Duodenal mucosa (tissue), 2 donors: ENCODE measurements around the gene APP.
"Not testable (repeated sequence)": the region's sequence is repeated elsewhere in the genome, so short reads cannot be mapped to it uniquely, and the experiment has no call there.

Source experiments
- H3K27ac ChIP-seq: one replicate; pipeline ENCODE4 v1.7.0; 2013; ENCODE audit warnings: low read depth, low read length
- H3K27me3 ChIP-seq, 2 donors: one replicate each; pipeline ENCODE4 v1.7.0; 2013; ENCODE audit warnings: low read length in 2 of 2, control low read depth in 1 of 2; ENCODE audit not compliant: insufficient read depth in 2 of 2, control insufficient read depth in 1 of 2
- H3K36me3 ChIP-seq, 2 donors: one replicate each; pipeline ENCODE4 v1.7.0; 2013; ENCODE audit warnings: low read length in 2 of 2, control low read depth in 1 of 2; ENCODE audit not compliant: insufficient read depth in 2 of 2, control insufficient read depth in 1 of 2
- H3K4me1 ChIP-seq, 2 donors: one replicate each; pipeline ENCODE4 v1.7.0; 2013; ENCODE audit warnings: low read length in 2 of 2, control low read depth in 1 of 2; ENCODE audit not compliant: insufficient read depth in 2 of 2, control insufficient read depth in 1 of 2
- H3K4me3 ChIP-seq, 2 donors: one replicate each; pipeline ENCODE4 v1.7.0; 2013; ENCODE audit warnings: low read length in 2 of 2, low read depth in 1 of 2
- H3K9ac ChIP-seq, 2 donors: one replicate each; pipeline ENCODE4 v1.7.0; 2013; ENCODE audit warnings: low read length in 2 of 2, low read depth in 1 of 2
- H3K9me3 ChIP-seq, 2 donors: one replicate each; pipeline ENCODE4 v1.7.0; 2013; ENCODE audit warnings: low read length in 2 of 2, control low read depth in 1 of 2; ENCODE audit not compliant: control insufficient read depth in 1 of 2

APP gene

GRCh38 chr21:26020081-26020480, 150.5 kb downstream of the APP start:
- H3K27me3 ChIP-seq, result no peaks in the 10 kb centered on the region
- H3K9ac ChIP-seq, result no peak overlapping the region
- no peaks in the 10 kb centered on the region for H3K9me3 ChIP-seq
- H3K27ac ChIP-seq, result no peak overlapping the region
- peaks cover 8 to 11% of the 10 kb centered on the region in 2 donors for H3K36me3 ChIP-seq
- H3K4me1 ChIP-seq, result no peaks in the 10 kb centered on the region
- H3K4me3 ChIP-seq, result no peak overlapping the region

GRCh38 chr21:26019236-26019635, 151.3 kb downstream of the APP start:
- peaks cover 8 to 11% of the 10 kb centered on the region in 2 donors for H3K36me3 ChIP-seq

GRCh38 chr21:26013970-26014369, 156.6 kb downstream of the APP start:
- H3K4me1 ChIP-seq, result peaks cover 0 to 6% of the 10 kb centered on the region in 2 donors
- H3K36me3 ChIP-seq, result peaks cover 0 to 3% of the 10 kb centered on the region in 2 donors
- H3K9ac ChIP-seq, result no peak overlapping the region
- no peak overlapping the region for H3K4me3 ChIP-seq
- no peaks in the 10 kb centered on the region for H3K27me3 ChIP-seq
- no peak overlapping the region for H3K27ac ChIP-seq
- no peaks in the 10 kb centered on the region for H3K9me3 ChIP-seq

More at GRCh38 chr21:26019236-26019635, 151.3 kb downstream of the APP start:
- H3K9me3 ChIP-seq, result no peaks in the 10 kb centered on the region
- H3K4me3 ChIP-seq, result no peak overlapping the region
- H3K9ac ChIP-seq, result no peak overlapping the region
- H3K27ac ChIP-seq, result no peak overlapping the region
- H3K4me1 ChIP-seq, result peaks cover 0 to 3% of the 10 kb centered on the region in 2 donors
- H3K27me3 ChIP-seq, result no peaks in the 10 kb centered on the region

- H3K9ac ChIP-seq, H3K27me3 ChIP-seq, H3K36me3 ChIP-seq, H3K4me3 ChIP-seq, H3K4me1 ChIP-seq, H3K9me3 ChIP-seq, H3K27ac ChIP-seq: not testable (repeated sequence)
These were observed 158.1 kb downstream of the APP start for GRCh38 chr21:26012482-26012881.

- Histone ChIP-seq H3K27me3 (no peaks in the 10 kb centered on the region), H3K27ac (no peak overlapping the region), H3K4me3 (no peak overlapping the region)
These were observed 159.2 kb downstream of the APP start for GRCh38 chr21:26011292-26011940.

GRCh38 chr21:26007951-26008498, 162.5 kb downstream of the APP start:
- Histone ChIP-seq H3K9ac (no peak overlapping the region), H3K27me3 (no peaks in the 10 kb centered on the region), H3K4me1 (no peaks in the 10 kb centered on the region), H3K36me3 (peaks cover 0 to 4% of the 10 kb centered on the region in 2 donors), H3K27ac (no peak overlapping the region), H3K9me3 (no peaks in the 10 kb centered on the region), H3K4me3 (no peak overlapping the region)

More at GRCh38 chr21:26011292-26011940, 159.2 kb downstream of the APP start:
- no peaks in the 10 kb centered on the region for H3K36me3 ChIP-seq
- peaks cover 0 to 6% of the 10 kb centered on the region in 2 donors for H3K4me1 ChIP-seq
- H3K9me3 ChIP-seq, result no peaks in the 10 kb centered on the region
- no peak overlapping the region for H3K9ac ChIP-seq

GRCh38 chr21:26005464-26005863, 165.1 kb downstream of the APP start:
- Histone ChIP-seq H3K9ac (no peak overlapping the region), H3K27me3 (no peaks in the 10 kb centered on the region), H3K4me3 (no peak overlapping the region), H3K9me3 (no peaks in the 10 kb centered on the region), H3K36me3 (peaks cover 0 to 4% of the 10 kb centered on the region in 2 donors), H3K27ac (no peak overlapping the region), H3K4me1 (no peaks in the 10 kb centered on the region)

GRCh38 chr21:26003404-26003803, 167.2 kb downstream of the APP start:
- no peaks in the 10 kb centered on the region for H3K27me3 ChIP-seq
- no peaks in the 10 kb centered on the region for H3K9me3 ChIP-seq
- no peak overlapping the region for H3K9ac ChIP-seq
- H3K27ac ChIP-seq, result no peak overlapping the region
- H3K4me1 ChIP-seq, result peaks cover 8 to 18% of the 10 kb centered on the region in 2 donors
- H3K36me3 ChIP-seq, result peaks cover 4 to 7% of the 10 kb centered on the region in 2 donors
- no peak overlapping the region for H3K4me3 ChIP-seq

- H3K36me3 ChIP-seq, result peaks cover 4 to 7% of the 10 kb centered on the region in 2 donors
- no peaks in the 10 kb centered on the region for H3K9me3 ChIP-seq
- no peak overlapping the region for H3K27ac ChIP-seq
- no peaks in the 10 kb centered on the region for H3K27me3 ChIP-seq
- peaks cover 24 to 31% of the 10 kb centered on the region in 2 donors for H3K4me1 ChIP-seq
- H3K4me3 ChIP-seq, result no peak overlapping the region
- H3K9ac ChIP-seq, result no peak overlapping the region
These were observed 169.2 kb downstream of the APP start for GRCh38 chr21:26001356-26001755.

- Histone ChIP-seq H3K27ac (no peak overlapping the region), H3K4me3 (peak overlapping the region in 1 of 2 donors; percentile 30), H3K9ac (no peak overlapping the region), H3K27me3 (no peaks in the 10 kb centered on the region), H3K36me3 (peaks cover 4 to 7% of the 10 kb centered on the region in 2 donors), H3K4me1 (peaks cover 24 to 34% of the 10 kb centered on the region in 2 donors), H3K9me3 (no peaks in the 10 kb centered on the region)
These were observed 170.5 kb downstream of the APP start for GRCh38 chr21:25999921-26000582.
